GM13977 (cell line): ENCODE measurements around the gene GPC5.

ENCODE experiments used
- DNase-seq: peaks from one replicate; pipeline ENCODE4 v3.0.0; 2012; ENCODE audit warnings: low spot score
- CTCF ChIP-seq: IDR thresholded peaks from 2 replicates; pipeline ENCODE4 v1.5.1; 2012; ENCODE audit warnings: mild to moderate bottlenecking, control low read depth; ENCODE audit not compliant: insufficient read depth; ENCODE audit errors: extremely low read depth, missing control alignments
- in situ Hi-C: fragments of 300-500 bp; cut with MboI; formaldehyde crosslinking; loops from one replicate; pipeline ENCODE4 v1.12.0; 2022; ENCODE audit warnings: low sequenced_read_pairs, low pct_unique_long_range_greater_than_20kb, mixed read lengths, inconsistent platforms; ENCODE audit not compliant: unreplicated experiment

The GPC5 gene

DNA sequence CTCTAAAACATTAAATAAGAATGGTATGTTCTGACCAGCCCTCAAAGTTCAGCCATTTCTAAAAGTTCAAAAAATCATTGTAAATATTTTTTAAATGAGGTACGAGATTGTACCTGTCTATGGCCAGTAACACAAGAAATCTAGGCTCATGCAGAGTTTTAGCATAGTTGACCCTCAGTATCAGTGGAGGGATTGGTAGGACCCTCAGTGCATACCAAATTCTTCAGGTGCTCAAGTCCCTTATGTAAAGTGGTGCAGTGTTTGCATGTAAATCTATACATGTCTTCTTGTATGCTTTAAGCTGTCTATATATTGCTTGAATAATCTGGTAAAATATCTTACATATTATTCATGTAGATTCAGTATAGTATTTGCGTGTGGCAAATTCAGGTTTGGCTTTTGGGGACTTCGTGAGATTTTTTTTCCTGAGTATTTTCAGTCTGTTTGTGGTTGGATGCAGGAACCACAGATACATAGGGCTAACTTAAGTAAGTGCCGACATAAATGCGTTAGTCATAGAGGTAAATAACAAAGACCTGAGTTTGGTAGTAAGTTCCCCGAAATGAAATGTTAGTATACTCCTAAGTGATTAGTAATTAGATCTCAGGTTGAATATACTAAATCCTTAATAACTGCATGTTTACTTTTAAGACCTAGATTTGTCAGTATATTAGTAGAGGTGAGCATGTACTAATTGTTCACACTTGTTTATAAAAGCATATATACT is 43.2 kb upstream of the GPC5 start:
- no peak for DNase-seq
- no peak for TF ChIP-seq CTCF

GRCh38 chr13:91355826-91356710 is 42.4 kb upstream of the GPC5 start:
- in situ Hi-C loops, result no loop called here
- DNase-seq, result no peak
- no peak for TF ChIP-seq CTCF

More for the DNA sequence above, 43.2 kb upstream of the GPC5 start:
- in situ Hi-C loops, result no loop called here

DNA sequence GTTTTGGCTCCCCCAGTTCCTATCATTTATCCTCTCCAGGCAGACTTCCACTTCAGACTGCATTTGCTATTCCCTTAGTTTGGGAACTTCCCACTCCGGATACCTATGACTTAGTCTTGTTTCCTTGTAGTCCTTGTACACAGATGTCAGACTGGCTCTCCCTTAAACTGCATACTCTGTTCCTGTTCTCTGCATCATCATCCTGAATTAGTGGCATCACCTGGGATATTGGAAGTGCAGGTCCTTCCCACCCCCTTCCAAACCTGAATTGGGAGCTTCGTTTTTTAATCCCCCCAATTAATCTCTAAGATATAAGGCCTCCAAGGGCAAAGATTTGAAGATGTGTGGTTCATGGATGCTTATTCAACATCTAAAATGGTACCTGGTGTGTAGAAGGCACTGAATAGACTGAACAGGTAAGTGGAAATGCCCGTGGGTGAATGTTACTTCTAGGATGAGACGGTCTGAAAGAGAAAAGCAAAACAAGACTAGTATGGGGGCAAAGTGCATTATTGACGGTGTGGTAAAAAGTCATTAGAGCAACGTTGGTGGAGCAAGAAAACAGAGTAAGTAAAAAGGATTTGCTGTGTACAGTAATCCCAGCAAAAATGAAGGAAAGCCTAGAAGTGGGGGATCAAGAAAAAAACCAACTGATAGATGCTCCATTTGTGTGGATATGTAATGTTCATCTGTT is 41.4 kb upstream of the GPC5 start:
- no peak for TF ChIP-seq CTCF
- in situ Hi-C loops, result no loop called here
- no peak for DNase-seq

DNA sequence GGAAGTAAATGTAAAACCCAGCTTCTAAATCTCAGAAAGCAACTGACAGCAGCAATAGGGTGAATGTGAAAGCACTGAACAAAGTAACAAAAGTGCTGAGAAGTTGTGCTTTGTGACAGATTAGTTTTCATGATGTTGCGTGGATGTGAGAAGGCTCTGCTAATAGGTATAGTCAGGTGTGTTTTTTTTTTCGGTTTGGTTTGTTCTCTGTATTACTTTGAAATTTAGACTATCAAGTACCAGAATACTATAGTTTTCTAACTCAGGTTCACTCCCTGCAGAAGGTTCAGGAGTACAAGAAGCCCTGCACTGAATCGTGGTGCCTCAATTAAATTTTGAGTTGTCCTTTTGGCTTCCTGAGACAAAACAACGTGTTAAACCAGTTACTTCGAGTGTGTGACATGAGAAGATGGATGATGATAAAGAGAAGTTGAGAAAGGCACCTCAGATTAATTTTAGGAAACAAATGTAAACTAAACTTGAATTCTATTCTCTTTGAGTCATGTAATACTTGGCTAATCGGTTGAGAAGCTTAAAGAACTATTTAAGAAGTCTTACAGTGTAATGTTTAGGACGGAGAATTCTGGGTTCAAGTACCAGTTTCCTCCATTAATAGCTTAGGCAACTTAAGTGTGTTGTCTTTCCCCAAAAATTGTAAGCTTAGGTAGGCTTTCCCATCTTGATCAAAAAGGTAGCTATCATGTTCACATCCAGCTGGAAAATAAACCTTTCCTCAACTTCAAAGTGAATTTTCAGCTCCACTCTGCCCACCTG is 40.6 kb upstream of the GPC5 start:
- no peak for DNase-seq
- in situ Hi-C loops, result no loop called here
- no peak for TF ChIP-seq CTCF

- in situ Hi-C loops, result no loop called here
- TF ChIP-seq CTCF, result no peak
- no peak for DNase-seq
Observed at GRCh38 chr13:91358387-91358782, 40.0 kb upstream of the GPC5 start.

DNA sequence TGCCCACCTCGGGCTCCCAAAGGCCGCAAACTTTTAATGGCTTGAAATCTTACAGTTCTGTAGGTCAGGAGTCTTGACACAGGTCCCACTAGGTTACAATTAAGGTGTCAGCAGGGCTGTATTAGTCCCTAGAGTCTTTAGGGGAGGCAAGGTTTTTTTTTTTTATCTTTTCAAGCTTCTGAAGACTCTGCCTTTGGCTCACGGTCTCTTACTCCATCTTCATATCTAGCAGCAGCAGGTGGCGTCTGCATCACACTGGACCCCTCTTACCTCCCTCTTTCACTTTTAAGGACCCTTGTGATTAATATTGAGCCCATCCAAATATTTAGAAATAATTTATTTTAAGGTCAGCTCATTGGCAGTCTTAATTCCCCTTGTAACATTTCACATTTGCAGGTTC is 39.3 kb upstream of the GPC5 start:
- no peak for TF ChIP-seq CTCF
- in situ Hi-C loops, result no loop called here
- no peak for DNase-seq
